Islet of Langerhans (tissue), 1 donor: ENCODE data around the gene PXDN.
"Not testable (repeated sequence)": the region's sequence is repeated elsewhere in the genome, so short reads cannot be mapped to it uniquely, and the experiment has no call there.

ENCODE experiments used
- FAIRE-seq: peaks from one replicate; lab custom pipeline; 2011; peaks lifted over from hg19 to GRCh38; lab: Jason Lieb, UNC

Gene PXDN

GRCh38 chr2:1723397-1724042 lies 20.8 kb downstream of the PXDN start:
- FAIRE-seq, result no peak

- no peak for FAIRE-seq
These were observed 21.6 kb downstream of the PXDN start for GRCh38 chr2:1722692-1723091.

DNA sequence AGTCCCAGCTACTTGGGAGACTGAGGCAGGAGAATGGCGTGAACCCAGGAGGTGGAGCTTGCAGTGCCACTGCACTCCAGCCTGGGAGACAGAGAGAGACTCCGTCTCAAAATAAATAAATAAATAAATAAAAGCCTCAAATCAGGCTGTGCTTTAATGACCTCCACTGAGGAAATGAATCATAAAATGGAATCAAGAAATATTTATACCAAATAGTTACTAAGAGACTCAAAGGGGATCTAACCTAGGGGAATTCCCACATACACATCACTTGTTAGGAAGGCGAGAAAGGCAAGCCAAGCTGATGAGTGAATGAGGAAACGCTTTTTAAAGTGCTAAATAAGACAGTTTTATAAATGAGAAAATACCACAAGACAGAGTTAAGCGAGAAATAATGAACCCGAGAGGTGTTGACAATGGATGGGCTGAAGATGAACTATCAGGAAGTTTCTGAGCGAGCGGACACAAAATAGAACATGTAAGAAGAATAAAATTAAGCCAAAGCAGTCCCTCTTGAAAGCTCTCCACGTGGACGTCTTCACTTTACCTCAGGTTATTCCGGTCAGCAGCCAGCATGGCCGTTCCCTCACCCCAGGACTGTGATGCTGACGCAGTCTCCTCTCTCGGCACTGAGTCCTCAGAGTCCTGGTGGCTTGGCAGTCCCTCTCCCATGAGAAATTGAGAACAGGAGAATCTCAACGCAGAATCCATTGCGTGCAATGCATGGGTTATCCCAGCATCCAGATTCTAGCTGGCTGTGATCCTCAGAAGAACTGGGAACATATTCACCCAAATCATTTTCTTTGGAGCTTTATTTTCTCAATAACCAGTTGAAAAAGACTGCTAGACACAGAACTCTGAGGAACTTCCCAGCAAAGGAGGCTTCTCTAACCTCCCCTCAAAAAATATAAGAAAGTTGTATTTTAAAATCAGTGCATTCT lies 22.3 kb downstream of the PXDN start:
- peak; percentile 55 for FAIRE-seq

GRCh38 chr2:1718339-1719220 lies 25.7 kb downstream of the PXDN start:
- no peak for FAIRE-seq

GRCh38 chr2:1717113-1717512 lies 27.2 kb downstream of the PXDN start:
- FAIRE-seq, result no peak

- no peak for FAIRE-seq
These were observed 27.9 kb downstream of the PXDN start for GRCh38 chr2:1716441-1716840.

GRCh38 chr2:1716014-1716305 lies 28.4 kb downstream of the PXDN start:
- not testable (repeated sequence) for FAIRE-seq

DNA sequence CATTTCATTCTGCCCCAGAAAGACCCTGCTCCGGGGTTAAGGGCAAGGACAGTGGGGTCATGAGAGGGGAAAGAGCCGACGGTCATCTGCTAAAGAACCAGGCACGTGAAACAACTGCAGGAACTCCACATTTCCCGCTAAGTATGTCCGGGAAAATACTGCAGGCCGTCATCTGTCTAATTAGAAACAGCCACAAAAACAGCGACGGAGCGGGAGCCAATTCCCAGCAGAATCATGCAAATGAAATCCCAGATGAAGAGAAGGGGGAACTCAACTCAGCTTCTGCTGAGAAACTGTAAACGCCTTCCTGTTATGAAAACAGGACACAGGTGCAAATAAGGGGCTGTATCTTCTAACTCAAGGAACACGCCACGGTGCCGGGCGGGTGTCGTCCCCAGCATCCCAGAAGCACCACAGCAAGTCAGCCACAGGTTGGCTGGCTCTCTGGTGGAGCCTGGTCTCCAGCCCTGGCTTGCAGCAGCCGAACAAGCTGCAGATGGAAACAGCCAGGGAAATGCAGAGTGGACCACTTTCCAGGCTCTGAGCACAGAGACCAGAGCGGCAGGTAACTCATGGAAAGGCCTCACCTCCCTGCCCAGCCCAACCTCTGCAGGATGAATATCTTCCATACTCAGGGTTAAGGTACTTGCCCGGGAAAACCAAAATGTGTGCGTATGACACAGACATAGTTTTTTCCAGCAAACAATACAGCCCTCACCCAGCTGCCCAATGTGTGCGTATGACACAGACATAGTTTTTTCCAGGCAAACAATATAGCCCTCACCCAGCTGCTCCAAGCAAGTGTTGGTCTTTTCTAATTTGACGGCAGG lies 28.9 kb downstream of the PXDN start:
- FAIRE-seq, result no peak

- FAIRE-seq, result no peak
These were observed 29.8 kb downstream of the PXDN start for GRCh38 chr2:1714291-1715064.

GRCh38 chr2:1713839-1714236 lies 30.5 kb downstream of the PXDN start:
- no peak for FAIRE-seq

- no peak for FAIRE-seq
These were observed 31.0 kb downstream of the PXDN start for GRCh38 chr2:1713142-1713838.

DNA sequence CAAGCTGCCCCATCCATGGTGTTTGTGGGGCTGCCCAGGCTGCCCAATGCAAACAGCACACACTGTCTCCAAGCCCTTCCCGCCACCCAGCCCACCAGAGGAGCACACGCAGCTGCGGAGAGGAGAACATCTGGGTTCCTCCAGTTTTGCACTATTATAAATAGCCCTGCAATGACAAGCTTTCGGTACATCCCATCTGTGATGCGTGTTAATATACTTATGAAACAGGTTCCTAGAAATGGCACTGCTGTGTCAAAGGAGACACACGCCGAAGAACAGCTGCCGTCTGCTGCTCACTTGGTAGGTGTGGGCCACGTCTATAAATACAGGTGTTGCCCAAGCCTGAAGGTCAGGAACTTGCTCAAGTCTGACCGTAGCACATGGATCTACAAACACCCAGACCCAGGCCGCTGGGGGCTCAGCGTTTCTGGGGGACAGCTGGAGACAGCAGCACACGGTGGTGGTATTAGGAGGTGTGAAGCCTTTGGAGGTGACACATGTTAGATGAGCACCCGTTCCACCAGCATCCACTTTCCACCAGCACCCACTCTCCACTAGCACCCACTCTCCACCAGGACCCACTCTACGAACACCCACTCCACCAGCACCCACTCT lies 34.3 kb downstream of the PXDN start:
- no peak for FAIRE-seq

DNA sequence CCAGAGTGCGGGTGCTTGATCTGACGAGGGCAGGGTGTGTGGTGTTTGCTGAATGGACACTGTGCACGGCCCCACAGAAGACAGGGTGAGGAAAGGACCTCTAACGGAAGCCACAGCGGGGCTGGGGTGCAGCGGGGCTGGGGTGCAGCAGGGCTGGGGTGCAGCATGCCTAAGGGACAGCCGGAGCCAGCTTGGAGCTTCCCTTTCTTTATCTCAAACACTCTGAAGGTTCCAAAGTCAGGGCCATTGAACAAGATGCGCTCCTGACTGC lies 35.0 kb downstream of the PXDN start:
- no peak for FAIRE-seq

GRCh38 chr2:1708476-1709334 lies 35.6 kb downstream of the PXDN start:
- FAIRE-seq, result no peak

DNA sequence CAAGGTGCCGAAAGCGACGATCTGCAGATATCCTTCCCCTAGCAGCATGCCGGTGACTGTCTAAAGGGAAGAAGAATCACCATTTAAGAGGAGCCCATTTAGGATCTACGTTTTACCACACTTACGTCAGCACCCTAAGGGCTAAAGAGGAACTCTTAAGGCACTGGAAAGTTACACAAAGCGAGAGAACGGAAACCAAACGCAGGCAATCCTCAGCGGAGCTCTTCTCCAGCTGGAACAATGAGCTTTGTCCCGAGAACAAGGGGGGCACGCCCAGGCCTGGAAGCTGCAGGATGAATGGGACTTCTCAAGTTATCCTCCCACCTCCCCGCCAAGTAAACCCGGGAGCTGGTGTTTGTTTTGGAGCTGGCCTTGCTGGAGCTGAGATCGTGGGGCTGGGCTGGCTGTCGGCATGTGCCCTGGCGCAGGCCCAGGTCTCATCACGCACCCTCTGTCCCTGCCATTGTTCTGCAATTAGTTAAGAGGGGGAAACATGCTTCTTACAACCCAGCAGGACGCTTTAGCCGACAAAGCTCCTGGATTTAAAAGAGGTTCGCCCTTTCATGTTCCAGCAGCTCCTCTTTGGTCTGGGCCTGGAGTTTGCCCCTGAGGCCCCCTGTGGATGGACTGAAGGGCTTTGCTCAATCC lies 36.4 kb downstream of the PXDN start:
- no peak for FAIRE-seq

- FAIRE-seq, result not testable (repeated sequence)
These were observed 38.0 kb downstream of the PXDN start for GRCh38 chr2:1706089-1706841.

DNA sequence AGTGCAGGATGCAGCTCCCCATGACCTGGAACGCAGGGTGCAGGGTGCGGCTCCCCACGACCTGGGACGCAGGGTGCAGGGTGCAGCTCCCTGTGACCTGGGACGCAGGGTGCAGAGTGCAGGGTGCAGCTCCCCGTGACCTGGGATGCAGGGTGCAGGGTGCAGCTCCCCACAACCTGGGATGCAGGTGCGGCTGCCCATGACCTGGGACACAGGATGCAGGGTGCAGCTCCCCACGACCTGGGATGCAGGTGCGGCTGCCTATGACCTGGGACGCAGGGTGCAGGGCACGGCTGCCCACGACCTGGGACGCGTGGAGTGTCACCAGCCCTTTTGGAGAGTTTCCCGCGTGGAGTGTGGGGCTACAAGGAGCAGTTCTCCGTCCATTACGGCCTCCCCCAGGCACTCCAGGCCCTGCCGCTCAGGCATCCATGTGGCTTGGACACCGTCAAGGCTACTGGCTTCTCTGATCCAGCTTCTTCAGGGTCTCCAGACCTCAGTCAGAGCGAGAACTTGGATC lies 38.7 kb downstream of the PXDN start:
- FAIRE-seq, result no peak
